Peyer's patch (tissue), 4 donors: ENCODE results near the gene ESR2. TPM values are rescaled to one million over a fixed set of nuclear protein-coding genes. Genes with fewer than 3 reads are reported as not detected.
"Not testable (repeated sequence)": the region's sequence is repeated elsewhere in the genome, so short reads cannot be mapped to it uniquely, and the experiment has no call there.

Experiments
- DNase-seq, 3 donors: peaks; one replicate each; pipeline ENCODE4 v3.0.0-alpha.2; 2017 to 2019
- H3K27ac ChIP-seq, 4 donors: fragments of 200-600 bp; sonication (generic); one replicate each; pipeline ENCODE4 v1.5.1; 2016 to 2019
- H3K27me3 ChIP-seq, 2 donors: fragments of 200-600 bp; sonication (generic); one replicate each; pipeline ENCODE4 v1.5.1; 2019
- H3K36me3 ChIP-seq, 3 donors: fragments of 200-600 bp; sonication (generic); one replicate each; pipeline ENCODE4 v1.5.1; 2016 to 2019
- H3K4me1 ChIP-seq, 4 donors: fragments of 200-600 bp; sonication (generic); one replicate each; pipeline ENCODE4 v1.5.1; 2016 to 2019
- H3K4me3 ChIP-seq, 4 donors: fragments of 200-600 bp; sonication (generic); 1 replicate in 3 of 4; 2 replicates in 1 of 4; pipeline ENCODE4 v1.5.1; 2016 to 2019; ENCODE audit warnings: mild to moderate bottlenecking in 1 of 4
- H3K9me3 ChIP-seq, 4 donors: fragments of 200-600 bp; sonication (generic); one replicate each; pipeline ENCODE4 v1.5.1; 2016 to 2019; ENCODE audit warnings: mild to moderate bottlenecking in 1 of 4
- CTCF ChIP-seq, 6 experiments: fragments of 450-650 bp in 4 of 6; fragments of 200-600 bp in 2 of 6; sonication (generic) in 1 of 6; IDR thresholded peaks; one replicate each; pipeline ENCODE4 v1.5.1; 2017 to 2019; ENCODE audit warnings: antibody characterized with exemption in 6 of 6, mild to moderate bottlenecking in 3 of 6, moderate library complexity in 1 of 6
- POLR2A ChIP-seq, 2 donors: fragments of 450-650 bp; IDR thresholded peaks; one replicate each; pipeline ENCODE4 v1.5.1; 2017; ENCODE audit warnings: antibody characterized with exemption in 2 of 2, mild to moderate bottlenecking in 2 of 2, moderate library complexity in 2 of 2
- total RNA-seq, 4 donors: library from RNA; depleted of rRNA; stranded (reverse); fragments of >200 nt; gene quantifications; one replicate each; pipeline ENCODE4 v1.1.0, GENCODE V29; 2016

Gene ESR2
- total RNA-seq, 4 donors from 2014 or later = 0.66 to 6.6 (median 1.1) TPM; not detected in 1

GRCh38 chr14:64326502-64326901, 32.3 kb upstream of the ESR2 start:
- Histone ChIP-seq H3K27me3 (no peaks in the 10 kb centered on the region), H3K9me3 (no peaks in the 10 kb centered on the region), H3K4me1 (no peaks in the 10 kb centered on the region), H3K27ac (no peak overlapping the region), H3K4me3 (no peak overlapping the region), H3K36me3 (no peaks in the 10 kb centered on the region)
- DNase-seq = no peak
- TF ChIP-seq POLR2A (IDR thresholded peaks at IDR 0.05) = no peak
- no peak for TF ChIP-seq CTCF (IDR thresholded peaks at IDR 0.05)

- Histone ChIP-seq H3K4me1 (no peaks in the 10 kb centered on the region), H3K27me3 (no peaks in the 10 kb centered on the region), H3K9me3 (no peaks in the 10 kb centered on the region), H3K4me3 (no peak overlapping the region), H3K27ac (no peak overlapping the region), H3K36me3 (no peaks in the 10 kb centered on the region)
- TF ChIP-seq CTCF (IDR thresholded peaks at IDR 0.05) (no peak), POLR2A (IDR thresholded peaks at IDR 0.05) (no peak)
- DNase-seq = no peak
These were observed 30.7 kb upstream of the ESR2 start for GRCh38 chr14:64324895-64325294.

GRCh38 chr14:64324461-64324860, 30.3 kb upstream of the ESR2 start:
- Histone ChIP-seq H3K4me3 (no peak overlapping the region), H3K27ac (no peak overlapping the region), H3K36me3 (no peaks in the 10 kb centered on the region), H3K4me1 (no peaks in the 10 kb centered on the region), H3K9me3 (no peaks in the 10 kb centered on the region), H3K27me3 (no peaks in the 10 kb centered on the region)
- TF ChIP-seq POLR2A (IDR thresholded peaks at IDR 0.05) (no peak), CTCF (IDR thresholded peaks at IDR 0.05) (no peak)
- DNase-seq = no peak

GRCh38 chr14:64320362-64320761, 26.2 kb upstream of the ESR2 start:
- DNase-seq, H3K4me1 ChIP-seq, H3K27ac ChIP-seq, H3K36me3 ChIP-seq, H3K4me3 ChIP-seq, H3K9me3 ChIP-seq, H3K27me3 ChIP-seq: not testable (repeated sequence)

- not testable (repeated sequence) for DNase-seq, H3K9me3 ChIP-seq, H3K4me1 ChIP-seq
These were observed 24.5 kb upstream of the ESR2 start for GRCh38 chr14:64318695-64319094.

GRCh38 chr14:64303471-64303917, 9.3 kb upstream of the ESR2 start:
- H3K36me3 ChIP-seq = no peaks in the 10 kb centered on the region
- H3K4me1 ChIP-seq = no peaks in the 10 kb centered on the region
- TF ChIP-seq CTCF (IDR thresholded peaks at IDR 0.05) (peak; percentile 50 to 81 (median 75)), POLR2A (IDR thresholded peaks at IDR 0.05) (no peak)
- no peaks in the 10 kb centered on the region for H3K9me3 ChIP-seq
- H3K4me3 ChIP-seq = no peak overlapping the region
- H3K27ac ChIP-seq = no peak overlapping the region
- no peaks in the 10 kb centered on the region for H3K27me3 ChIP-seq
- DNase-seq = no peak

More at GRCh38 chr14:64318695-64319094, 24.5 kb upstream of the ESR2 start:
- H3K27me3 ChIP-seq, H3K27ac ChIP-seq, H3K4me3 ChIP-seq, H3K36me3 ChIP-seq: not testable (repeated sequence)

- H3K4me3 ChIP-seq = no peak overlapping the region
- no peaks in the 10 kb centered on the region for H3K36me3 ChIP-seq
- no peak overlapping the region for H3K27ac ChIP-seq
- H3K27me3 ChIP-seq = no peaks in the 10 kb centered on the region
- H3K9me3 ChIP-seq = no peaks in the 10 kb centered on the region
- DNase-seq = no peak
- TF ChIP-seq POLR2A (IDR thresholded peaks at IDR 0.05) = no peak
- TF ChIP-seq CTCF (IDR thresholded peaks at IDR 0.05) = no peak
- peaks cover 0 to 10% (median 0%) of the 10 kb centered on the region in 4 donors for H3K4me1 ChIP-seq
These were observed 4.6 kb upstream of the ESR2 start for GRCh38 chr14:64298773-64299172.
